ENCODE measurements around the gene AGBL5.

The AGBL5 gene

GRCh38 chr2:27025281-27025800, 26.1 kb upstream of the AGBL5 start:
- no peak for DNase-seq

GRCh38 chr2:27025861-27026851, 25.3 kb upstream of the AGBL5 start:
- no peak for DNase-seq

DNA sequence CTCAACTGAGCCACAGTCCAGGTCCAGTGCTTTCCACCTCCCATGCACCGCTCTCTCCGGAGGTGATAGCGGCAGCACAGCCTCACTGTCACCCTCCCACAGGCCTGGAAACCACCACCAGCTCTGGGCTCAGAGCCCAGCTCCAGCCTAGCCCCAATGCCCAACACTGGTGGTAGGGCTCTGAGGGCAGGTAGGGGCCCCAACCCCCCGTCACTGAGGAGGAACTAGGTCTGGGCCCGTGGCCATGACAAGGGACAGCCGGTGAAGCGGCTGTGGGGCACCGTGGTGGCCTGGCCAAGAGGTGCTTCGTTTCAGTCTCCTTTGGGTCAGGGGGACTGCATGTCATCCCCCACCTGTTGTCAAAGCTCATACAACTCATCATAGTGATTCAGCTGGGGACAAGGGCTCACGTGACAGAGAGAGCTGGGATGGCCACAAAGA, 24.2 kb upstream of the AGBL5 start:
- DNase-seq = no peak

- no peak for DNase-seq
These were observed 22.4 kb upstream of the AGBL5 start for GRCh38 chr2:27029051-27029450.

GRCh38 chr2:27032495-27033252, 18.8 kb upstream of the AGBL5 start, which contains the start of gene TMEM214:
TSS of gene TMEM214 (plus strand) at chr2:27032965. CDS start at chr2:27033016, 51 bp downstream.
- peak; percentile 94 for DNase-seq

- DNase-seq = no peak
These were observed 18.1 kb upstream of the AGBL5 start for GRCh38 chr2:27033253-27033852.

GRCh38 chr2:27038012-27038411, 13.5 kb upstream of the AGBL5 start:
- DNase-seq = no peak

- DNase-seq = no peak
These were observed 12.7 kb upstream of the AGBL5 start for GRCh38 chr2:27038631-27039339.

DNA sequence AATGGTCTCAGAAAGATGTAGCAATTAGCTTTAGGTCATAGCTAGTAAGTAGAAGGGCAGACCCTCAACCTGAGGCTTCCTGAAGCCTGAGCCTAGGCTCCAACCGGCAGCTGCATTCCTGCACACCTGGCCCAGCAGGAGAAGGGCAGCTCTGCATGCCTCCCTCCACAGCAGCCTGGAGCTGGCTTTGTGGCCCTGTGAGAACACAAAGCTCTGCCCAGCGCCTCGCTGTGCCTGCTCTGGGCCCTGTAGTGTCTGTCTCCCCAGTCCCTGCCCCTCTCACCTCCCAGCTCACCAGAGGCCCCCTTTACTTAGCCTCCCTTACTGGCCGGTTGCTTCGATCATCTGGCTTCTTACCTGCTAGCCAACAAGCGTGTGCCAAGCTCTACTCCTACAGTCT, 12.0 kb upstream of the AGBL5 start:
- no peak for DNase-seq

DNA sequence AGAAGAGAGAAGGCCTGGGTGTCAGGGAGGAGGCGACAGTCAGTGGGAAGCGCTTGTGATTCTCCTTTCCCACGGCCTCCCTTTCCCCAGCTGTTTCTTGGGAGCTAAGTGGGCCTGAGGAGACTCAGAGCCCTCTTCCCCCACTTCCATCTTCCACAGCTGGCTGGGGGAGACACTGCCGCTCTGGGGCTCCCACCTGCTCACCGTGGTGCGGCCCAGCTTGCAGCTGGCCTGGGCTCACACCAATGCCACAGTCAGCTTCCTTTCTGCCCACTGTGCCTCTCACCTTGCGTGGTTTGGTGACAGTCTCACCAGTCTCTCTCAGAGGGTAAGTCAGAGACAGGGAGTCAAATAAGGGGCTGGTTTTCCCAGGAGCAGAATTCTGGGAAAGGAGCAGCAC, 11.6 kb upstream of the AGBL5 start:
- DNase-seq = no peak

GRCh38 chr2:27040282-27040681, 11.2 kb upstream of the AGBL5 start:
- no peak for DNase-seq

GRCh38 chr2:27041752-27042151, 9.7 kb upstream of the AGBL5 start:
- DNase-seq = peak; percentile 42

GRCh38 chr2:27042159-27042661, 9.3 kb upstream of the AGBL5 start:
- DNase-seq = no peak

- DNase-seq = no peak
These were observed 8.4 kb upstream of the AGBL5 start for GRCh38 chr2:27042985-27043634.

- DNase-seq = peak; percentile 12
These were observed 1.8 kb upstream of the AGBL5 start for GRCh38 chr2:27049422-27050280.

GRCh38 chr2:27050281-27050995, 1.0 kb upstream of the AGBL5 start:
- peak; percentile 100 for DNase-seq

- DNase-seq = no peak
These were observed 606 bp downstream of the AGBL5 start for GRCh38 chr2:27051902-27052645.

DNA sequence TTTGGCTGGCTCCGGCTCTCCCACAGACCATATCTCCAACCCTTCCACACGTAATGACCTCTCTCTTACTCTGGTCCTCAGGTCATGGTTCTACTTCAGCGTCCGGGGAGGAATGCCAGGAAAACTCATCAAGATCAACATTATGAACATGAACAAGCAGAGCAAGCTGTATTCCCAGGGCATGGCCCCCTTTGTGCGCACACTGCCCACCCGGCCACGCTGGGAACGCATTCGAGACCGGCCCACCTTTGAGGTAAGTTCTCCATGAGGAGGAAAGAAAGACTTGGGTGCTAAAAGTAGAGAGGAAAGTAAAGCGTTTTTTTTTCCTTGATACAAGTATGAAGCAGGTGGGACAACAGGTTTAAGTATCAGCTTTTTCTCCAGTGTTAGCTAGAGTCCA, 1.9 kb downstream of the AGBL5 start:
- no peak for DNase-seq

- DNase-seq = no peak
These were observed 2.3 kb downstream of the AGBL5 start for GRCh38 chr2:27053776-27054175.

Data from eye (tissue), 1 donor.